Lung microvascular endothelial cell (primary cell): ENCODE measurements around the gene SKIC2. TPM values are rescaled to one million over a fixed set of nuclear protein-coding genes. Genes with fewer than 3 reads are reported as not detected.
"Not testable (repeated sequence)": the region's sequence is repeated elsewhere in the genome, so short reads cannot be mapped to it uniquely, and the experiment has no call there.

Source experiments
- DNase-seq, 2 donors: peaks; one replicate each; pipeline versions ENCODE4 v3.0.0 to v3.0.0-alpha.2; 2010; ENCODE audit warnings: low read depth in 2 of 2
- total RNA-seq: library from RNA; depleted of rRNA; stranded (reverse); fragments of >200 nt; gene quantifications from 2 replicates; pipeline ENCODE4 v1.2.1, GENCODE V29; 2014

Gene SKIC2
- total RNA-seq = 22.7 and 30.2 TPM in 2 replicates

GRCh38 chr6:31958741-31959739 is at the start of gene SKIC2, which contains the start of gene NELFE:
SKIC2 (plus strand) TSS chr6:31959175; CDS start chr6:31959193, 18 bp downstream.
NELFE (minus strand) TSS chr6:31958971; CDS start chr6:31958446, 525 bp downstream.
- DNase-seq = peak; percentile 99

- DNase-seq = not testable (repeated sequence)
Measured at GRCh38 chr6:31909298-31909697, 49.7 kb upstream of the SKIC2 start.

- DNase-seq = no peak
Measured at GRCh38 chr6:31911826-31912585, 47.0 kb upstream of the SKIC2 start.

- no peak for DNase-seq
Measured at GRCh38 chr6:31915351-31915750, 43.6 kb upstream of the SKIC2 start.

GRCh38 chr6:31915756-31916155 is 43.2 kb upstream of the SKIC2 start:
- no peak for DNase-seq

GRCh38 chr6:31918069-31918720 is 40.8 kb upstream of the SKIC2 start:
- no peak for DNase-seq

- DNase-seq = no peak
Measured at GRCh38 chr6:31919624-31920303, 39.2 kb upstream of the SKIC2 start.

- DNase-seq = no peak
Measured at GRCh38 chr6:31920811-31921210, 38.2 kb upstream of the SKIC2 start.

GRCh38 chr6:31922942-31923341 is 36.0 kb upstream of the SKIC2 start:
- peak in 1 of 2 donors; percentile 14 for DNase-seq

- DNase-seq = no peak
Measured at GRCh38 chr6:31927242-31927862, 31.6 kb upstream of the SKIC2 start, which contains the start of gene C2. C2 (plus strand) TSS chr6:31927717; CDS start chr6:31927753, 36 bp downstream.

- DNase-seq = no peak
Measured at GRCh38 chr6:31927863-31928671, 30.9 kb upstream of the SKIC2 start.

- no peak for DNase-seq
Measured at GRCh38 chr6:31928672-31928939, 30.4 kb upstream of the SKIC2 start.

- DNase-seq = no peak
Measured at GRCh38 chr6:31930962-31931361, 28.0 kb upstream of the SKIC2 start.

GRCh38 chr6:31932137-31932536 is 26.8 kb upstream of the SKIC2 start:
- not testable (repeated sequence) for DNase-seq

- DNase-seq = no peak
Measured at GRCh38 chr6:31933537-31933936, 25.4 kb upstream of the SKIC2 start.

- no peak for DNase-seq
Measured at GRCh38 chr6:31935021-31935420, 24.0 kb upstream of the SKIC2 start.

GRCh38 chr6:31935823-31936222 is 23.2 kb upstream of the SKIC2 start:
- no peak for DNase-seq

GRCh38 chr6:31940256-31940664 is 18.7 kb upstream of the SKIC2 start:
- peak in 1 of 2 donors; percentile 16 for DNase-seq

- no peak for DNase-seq
Measured at GRCh38 chr6:31943742-31944141, 15.2 kb upstream of the SKIC2 start.

GRCh38 chr6:31945154-31945506 is 13.8 kb upstream of the SKIC2 start:
- no peak for DNase-seq
